K562 (cell line): ENCODE measurements around the gene MYOCD. TPM values are rescaled to one million over a fixed set of nuclear protein-coding genes. Genes with fewer than 3 reads are reported as not detected.

Experiments used
- ATAC-seq: fragments of 200-7000 bp; cut with Tn5 transposase; 3 replicates; pipeline ENCODE4 v1.9.1; 2020; ENCODE audit warnings: moderate library complexity
- BruUV-seq: library from RNA; stranded (reverse); fragments of 400-500 nt; replicated peaks from 2 replicates; lab custom pipeline; 2021; lab: Mats Ljungman, UMichigan
- CTCF ChIA-PET: fragments of 300-600 bp; formaldehyde crosslinking; extraction: SDS; loops from one replicate; lab custom pipeline; 2021; ENCODE audit warnings: low intra/inter-chr PET ratio; lab: Yijun Ruan, JAX
- POLR2A ChIA-PET: fragments of 300-600, 350-650 bp; sonication (Branson Sonifier 250); formaldehyde crosslinking; extraction: SDS; loops from one replicate; lab custom pipeline; 2021; ENCODE audit warnings: antibody characterized with exemption, inconsistent platforms; lab: Yijun Ruan, JAX
- DNase-seq, 4 experiments: peaks; one replicate each; pipeline versions ENCODE4 v3.0.0 to v3.0.0-alpha.2; 2011 to 2018; ENCODE audit warnings: low spot score in 3 of 4, mixed read lengths in 3 of 4; ENCODE audit errors: extremely low read depth in 1 of 4
- FAIRE-seq: peaks from 2 replicates; lab custom pipeline; 2011; peaks lifted over from hg19 to GRCh38; lab: Jason Lieb, UNC
- H2AFZ ChIP-seq: 2 replicates; pipeline ENCODE4 v1.6.0; 2011; ENCODE audit warnings: low read depth, low read length, control low read depth, inconsistent platforms
- H3K27ac ChIP-seq: fragments of 200-600 bp; 3 replicates; pipeline ENCODE4 v1.8.0; 2011; ENCODE audit warnings: low read depth, mild to moderate bottlenecking, control low read depth, inconsistent platforms, low read length, moderate library complexity, mixed read lengths; ENCODE audit errors: extremely low read depth
- H3K27me3 ChIP-seq, 2 experiments: fragments of 300-600 bp in 1 of 2; 2 replicates in 1 of 2; 3 replicates in 1 of 2; pipeline versions ENCODE4 v1.6.0 to v1.8.0; 2011; ENCODE audit warnings: inconsistent platforms in 2 of 2, low read length in 2 of 2, mild to moderate bottlenecking in 1 of 2, mixed read lengths in 1 of 2, moderate library complexity in 1 of 2; ENCODE audit not compliant: control insufficient read depth in 2 of 2, insufficient read depth in 2 of 2
- H3K36me3 ChIP-seq: fragments of 300-600 bp; 3 replicates; pipeline ENCODE4 v1.8.0; 2011; ENCODE audit warnings: mild to moderate bottlenecking, low read length, inconsistent platforms; ENCODE audit not compliant: control insufficient read depth, insufficient read depth
- H3K4me1 ChIP-seq, 2 experiments: fragments of 200-600 bp in 1 of 2; replicated peaks in 1 of 2; 2 replicates in 1 of 2; 3 replicates in 1 of 2; pipeline versions ENCODE4 v1.5.1 to v1.8.0; 2011; ENCODE audit warnings: inconsistent platforms in 2 of 2, low read length in 2 of 2, mild to moderate bottlenecking in 1 of 2, mixed read lengths in 1 of 2, moderate library complexity in 1 of 2; ENCODE audit not compliant: control insufficient read depth in 2 of 2, insufficient read depth in 2 of 2
- H3K4me2 ChIP-seq: 2 replicates; pipeline ENCODE4 v1.6.1; 2011; ENCODE audit warnings: low read length, control low read depth, inconsistent platforms, mixed read lengths; ENCODE audit not compliant: insufficient read depth
- H3K4me3 ChIP-seq: fragments of 200-600 bp; sonication (generic), shearing (Covaris generic); 2 replicates; pipeline ENCODE4 v1.5.1; 2016; ENCODE audit warnings: control low read depth, inconsistent platforms
- H3K79me2 ChIP-seq: fragments of 200-600 bp; 3 replicates; pipeline ENCODE4 v1.8.0; 2011; ENCODE audit warnings: low read length, inconsistent platforms; ENCODE audit not compliant: control insufficient read depth, insufficient read depth
- H3K9ac ChIP-seq, 2 experiments: 2 replicates each; pipeline versions ENCODE4 v1.6.0 to v1.6.1; 2011; ENCODE audit warnings: low read depth in 2 of 2, low read length in 2 of 2, control low read depth in 1 of 2, inconsistent platforms in 1 of 2, mild to moderate bottlenecking in 1 of 2, mixed read lengths in 1 of 2; ENCODE audit not compliant: insufficient read depth in 1 of 2
- H3K9me1 ChIP-seq: one replicate; pipeline ENCODE4 v1.6.0; 2011; ENCODE audit warnings: inconsistent platforms, mild to moderate bottlenecking, low read length, moderate library complexity; ENCODE audit not compliant: control insufficient read depth, insufficient read depth
- H3K9me3 ChIP-seq: replicated peaks from 2 replicates; pipeline ENCODE4 v1.5.1; 2011; ENCODE audit warnings: low read depth, low read length, inconsistent platforms; ENCODE audit not compliant: control insufficient read depth, insufficient read depth
- H4K20me1 ChIP-seq: replicated peaks from 2 replicates; pipeline ENCODE4 v1.6.1; 2011; ENCODE audit warnings: low read length, inconsistent platforms, mixed read lengths; ENCODE audit not compliant: control insufficient read depth, insufficient read depth
- HNRNPK ChIP-seq: fragments of 200-400 bp; formaldehyde crosslinking; IDR thresholded peaks from one replicate; pipeline ENCODE4 v1.6.1; 2018; ENCODE audit warnings: mild to moderate bottlenecking, low read depth, low read length; ENCODE audit not compliant: poor library complexity, severe bottlenecking
- NR1H2 ChIP-seq: sonication (generic); formaldehyde crosslinking; IDR thresholded peaks from 2 replicates; pipeline ENCODE4 v1.4.0; 2020; ENCODE audit warnings: mild to moderate bottlenecking, missing genetic modification reagents
- PCBP1 ChIP-seq: fragments of 200-400 bp; formaldehyde crosslinking; IDR thresholded peaks from 2 replicates; pipeline ENCODE4 v1.6.1; 2018; ENCODE audit warnings: mild to moderate bottlenecking, low read depth, low read length; ENCODE audit not compliant: poor library complexity, severe bottlenecking
- POLR2G ChIP-seq: fragments of 200-400 bp; formaldehyde crosslinking; IDR thresholded peaks from 2 replicates; pipeline ENCODE4 v1.6.1; 2017; ENCODE audit warnings: low read depth, mild to moderate bottlenecking, antibody characterized with exemption, low read length, moderate library complexity
- RBM34 ChIP-seq: fragments of 200-400 bp; formaldehyde crosslinking; IDR thresholded peaks from 2 replicates; pipeline ENCODE4 v1.6.1; 2018; ENCODE audit warnings: low read length, borderline replicate concordance; ENCODE audit not compliant: insufficient read depth
- SMARCA5 ChIP-seq: fragments of 450-650 bp; IDR thresholded peaks from 2 replicates; pipeline ENCODE4 v1.6.1; 2016
- ZNF239 ChIP-seq: fragments of 250-450 bp; sonication (Bioruptor Pico); IDR thresholded peaks from 2 replicates; pipeline ENCODE4 v1.4.0; 2020; ENCODE audit warnings: mild to moderate bottlenecking
- WGBS: fragments of 100-300 bp; shearing (Covaris generic); methylation state at CpG from one replicate; pipeline ENCODE4 v1.1.6; 2016; ENCODE audit warnings: low coverage, mixed read lengths; ENCODE audit not compliant: insufficient coverage; ENCODE audit errors: missing lambda C conversion rate; 5-methylcytosine and 5-hydroxymethylcytosine counted together
- in situ Hi-C: fragments of 300-500 bp; cut with MboI; formaldehyde crosslinking; loops from 4 replicates; pipeline ENCODE4 v1.15.0; 2018; ENCODE audit warnings: inconsistent platforms, mixed read lengths
- intact Hi-C: fragments of 100-400 bp; cut with micrococcal nuclease; formaldehyde crosslinking; loops from 2 replicates; pipeline ENCODE4 v1.14.2; 2022
- polyA plus RNA-seq, 8 experiments: library from polyadenylated mRNA; depleted of rRNA in 4 of 8; stranded (reverse) in 5 of 8; unstranded in 3 of 8; fragments of >200 nt; fragmentation: Nextera tagmentation in 2 of 8; fragmentation: Illumina TruSeq in 1 of 8; extraction: Ambion mirVana in 2 of 8; extraction: Trizol in 1 of 8; gene quantifications; 2 replicates each; pipeline versions ENCODE4 v1.2.1 to v1.2.3, GENCODE V29; 2011 to 2014; ENCODE audit warnings: inconsistent platforms in 1 of 8, missing spikeins in 1 of 8
- total RNA-seq, 7 experiments: library from RNA; depleted of rRNA in 6 of 7; stranded (reverse); fragments of >200 nt in 6 of 7; fragmentation: Illumina TruSeq in 2 of 7; extraction: Trizol in 2 of 7; gene quantifications; 2 replicates each; pipeline versions ENCODE4 v1.2.1 to v1.2.3, GENCODE V29; 2011 to 2021; ENCODE audit warnings: low replicate concordance in 1 of 7
- TF ChIP-seq, protein P1 (sequence below): sonication (generic); formaldehyde crosslinking; IDR thresholded peaks from 2 replicates; pipeline ENCODE4 v1.8.0; 2022; ENCODE audit warnings: missing genetic modification reagents, mild to moderate bottlenecking, borderline replicate concordance
- TF ChIP-seq, protein P2 (sequence below): sonication (generic); formaldehyde crosslinking; IDR thresholded peaks from 2 replicates; pipeline ENCODE4 v1.8.0; 2022; ENCODE audit warnings: mild to moderate bottlenecking, missing genetic modification reagents
- TF ChIP-seq, protein P3 (sequence below), 2 experiments: fragments of 450-650 bp; conservative IDR thresholded peaks; 2 replicates each; pipeline ENCODE4 v1.6.1; 2017; ENCODE audit warnings: mild to moderate bottlenecking in 2 of 2, moderate library complexity in 2 of 2
- TF ChIP-seq, protein P4 (sequence below): fragments of 250-450 bp; sonication (Bioruptor Pico); IDR thresholded peaks from 2 replicates; pipeline ENCODE4 v1.8.0; 2022; ENCODE audit warnings: moderate library complexity, mild to moderate bottlenecking, inconsistent platforms

MYOCD gene
- total and polyA plus RNA-seq, 9 of the 15 experiments (the other 6 are each of a cell fraction or from before 2014, with no cell fraction given): not detected

DNA sequence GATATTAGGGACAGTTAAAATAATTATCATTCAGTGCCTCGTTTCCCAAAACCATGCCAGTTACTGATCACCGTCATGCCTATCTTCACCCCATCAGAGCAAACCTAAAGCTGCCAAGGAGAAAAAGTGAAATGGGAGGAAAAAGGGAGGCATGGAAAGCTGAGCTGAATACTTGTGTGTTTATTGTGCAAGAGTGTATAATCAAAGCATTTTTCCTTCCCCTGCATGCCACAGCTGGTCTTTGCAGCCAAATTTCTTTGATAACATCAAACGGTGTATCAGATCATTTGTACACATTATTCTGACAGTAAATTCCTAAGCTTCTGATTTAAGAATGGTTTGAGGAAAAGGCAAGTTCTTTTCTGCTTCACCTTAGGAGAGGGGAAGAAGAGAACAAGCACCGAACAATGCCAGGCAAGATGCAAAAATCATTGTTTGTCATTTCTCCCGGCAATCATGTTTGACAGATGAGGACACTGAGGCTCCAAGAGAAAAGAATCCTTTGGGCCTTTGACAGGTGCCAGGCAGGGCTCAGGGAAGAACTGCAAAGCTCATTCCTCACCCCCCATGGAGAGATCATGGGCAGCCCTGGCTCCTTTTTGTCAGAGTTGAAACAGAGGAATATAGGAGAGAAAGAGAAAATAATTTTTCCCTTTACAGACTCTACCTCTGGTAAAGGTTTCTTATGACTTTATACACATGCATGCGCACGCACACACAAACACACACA is 72.2 kb downstream of the MYOCD start:
- CTCF ChIA-PET: no interaction called here
- POLR2A ChIA-PET: no interaction called here
- no peak for TF ChIP-seq RBM34
- TF ChIP-seq, protein P1, sequence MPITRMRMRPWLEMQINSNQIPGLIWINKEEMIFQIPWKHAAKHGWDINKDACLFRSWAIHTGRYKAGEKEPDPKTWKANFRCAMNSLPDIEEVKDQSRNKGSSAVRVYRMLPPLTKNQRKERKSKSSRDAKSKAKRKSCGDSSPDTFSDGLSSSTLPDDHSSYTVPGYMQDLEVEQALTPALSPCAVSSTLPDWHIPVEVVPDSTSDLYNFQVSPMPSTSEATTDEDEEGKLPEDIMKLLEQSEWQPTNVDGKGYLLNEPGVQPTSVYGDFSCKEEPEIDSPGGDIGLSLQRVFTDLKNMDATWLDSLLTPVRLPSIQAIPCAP (CRISPR knock-in tag): no peak
- no peak for TF ChIP-seq SMARCA5
- TF ChIP-seq POLR2G: no peak
- TF ChIP-seq, protein P2, sequence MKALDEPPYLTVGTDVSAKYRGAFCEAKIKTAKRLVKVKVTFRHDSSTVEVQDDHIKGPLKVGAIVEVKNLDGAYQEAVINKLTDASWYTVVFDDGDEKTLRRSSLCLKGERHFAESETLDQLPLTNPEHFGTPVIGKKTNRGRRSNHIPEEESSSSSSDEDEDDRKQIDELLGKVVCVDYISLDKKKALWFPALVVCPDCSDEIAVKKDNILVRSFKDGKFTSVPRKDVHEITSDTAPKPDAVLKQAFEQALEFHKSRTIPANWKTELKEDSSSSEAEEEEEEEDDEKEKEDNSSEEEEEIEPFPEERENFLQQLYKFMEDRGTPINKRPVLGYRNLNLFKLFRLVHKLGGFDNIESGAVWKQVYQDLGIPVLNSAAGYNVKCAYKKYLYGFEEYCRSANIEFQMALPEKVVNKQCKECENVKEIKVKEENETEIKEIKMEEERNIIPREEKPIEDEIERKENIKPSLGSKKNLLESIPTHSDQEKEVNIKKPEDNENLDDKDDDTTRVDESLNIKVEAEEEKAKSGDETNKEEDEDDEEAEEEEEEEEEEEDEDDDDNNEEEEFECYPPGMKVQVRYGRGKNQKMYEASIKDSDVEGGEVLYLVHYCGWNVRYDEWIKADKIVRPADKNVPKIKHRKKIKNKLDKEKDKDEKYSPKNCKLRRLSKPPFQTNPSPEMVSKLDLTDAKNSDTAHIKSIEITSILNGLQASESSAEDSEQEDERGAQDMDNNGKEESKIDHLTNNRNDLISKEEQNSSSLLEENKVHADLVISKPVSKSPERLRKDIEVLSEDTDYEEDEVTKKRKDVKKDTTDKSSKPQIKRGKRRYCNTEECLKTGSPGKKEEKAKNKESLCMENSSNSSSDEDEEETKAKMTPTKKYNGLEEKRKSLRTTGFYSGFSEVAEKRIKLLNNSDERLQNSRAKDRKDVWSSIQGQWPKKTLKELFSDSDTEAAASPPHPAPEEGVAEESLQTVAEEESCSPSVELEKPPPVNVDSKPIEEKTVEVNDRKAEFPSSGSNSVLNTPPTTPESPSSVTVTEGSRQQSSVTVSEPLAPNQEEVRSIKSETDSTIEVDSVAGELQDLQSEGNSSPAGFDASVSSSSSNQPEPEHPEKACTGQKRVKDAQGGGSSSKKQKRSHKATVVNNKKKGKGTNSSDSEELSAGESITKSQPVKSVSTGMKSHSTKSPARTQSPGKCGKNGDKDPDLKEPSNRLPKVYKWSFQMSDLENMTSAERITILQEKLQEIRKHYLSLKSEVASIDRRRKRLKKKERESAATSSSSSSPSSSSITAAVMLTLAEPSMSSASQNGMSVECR: no peak
- TF ChIP-seq PCBP1: no peak
- TF ChIP-seq ZNF239 (CRISPR knock-in tag): no peak
- TF ChIP-seq, protein P3, sequence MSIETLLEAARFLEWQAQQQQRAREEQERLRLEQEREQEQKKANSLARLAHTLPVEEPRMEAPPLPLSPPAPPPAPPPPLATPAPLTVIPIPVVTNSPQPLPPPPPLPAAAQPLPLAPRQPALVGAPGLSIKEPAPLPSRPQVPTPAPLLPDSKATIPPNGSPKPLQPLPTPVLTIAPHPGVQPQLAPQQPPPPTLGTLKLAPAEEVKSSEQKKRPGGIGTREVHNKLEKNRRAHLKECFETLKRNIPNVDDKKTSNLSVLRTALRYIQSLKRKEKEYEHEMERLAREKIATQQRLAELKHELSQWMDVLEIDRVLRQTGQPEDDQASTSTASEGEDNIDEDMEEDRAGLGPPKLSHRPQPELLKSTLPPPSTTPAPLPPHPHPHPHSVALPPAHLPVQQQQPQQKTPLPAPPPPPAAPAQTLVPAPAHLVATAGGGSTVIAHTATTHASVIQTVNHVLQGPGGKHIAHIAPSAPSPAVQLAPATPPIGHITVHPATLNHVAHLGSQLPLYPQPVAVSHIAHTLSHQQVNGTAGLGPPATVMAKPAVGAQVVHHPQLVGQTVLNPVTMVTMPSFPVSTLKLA (conservative IDR thresholded peaks at IDR 0.05): no peak
- TF ChIP-seq, protein P4, sequence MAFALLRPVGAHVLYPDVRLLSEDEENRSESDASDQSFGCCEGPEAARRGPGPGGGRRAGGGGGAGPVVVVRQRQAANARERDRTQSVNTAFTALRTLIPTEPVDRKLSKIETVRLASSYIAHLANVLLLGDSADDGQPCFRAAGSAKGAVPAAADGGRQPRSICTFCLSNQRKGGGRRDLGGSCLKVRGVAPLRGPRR (CRISPR knock-in tag): no peak
- TF ChIP-seq HNRNPK: no peak
- no peak for TF ChIP-seq NR1H2 (CRISPR knock-in tag)

More for the DNA sequence above, 72.2 kb downstream of the MYOCD start:
- no peaks in the 10 kb centered on the region for H3K36me3 ChIP-seq
- WGBS: 13% methylated on average over 6 of the region's 7 CpGs
- no peaks in the 10 kb centered on the region for H3K79me2 ChIP-seq
- H3K27ac ChIP-seq: no peak overlapping the region
- no TSS peak for BruUV-seq
- no peaks in the 10 kb centered on the region for H3K9me1 ChIP-seq
- H3K9ac ChIP-seq: no peak overlapping the region
- no peak overlapping the region for H2AFZ ChIP-seq
- intact Hi-C loops (no loop called here), in situ Hi-C loops (no loop called here)
- H3K27me3 ChIP-seq: peaks cover 2 to 5% of the 10 kb centered on the region in 2 experiments; a peak in 2 of 5 replicates
- ATAC-seq (no peak), FAIRE-seq (no peak), DNase-seq (no peak)
- H3K9me3 ChIP-seq: no peaks in the 10 kb centered on the region
- H3K4me1 ChIP-seq: no peaks in the 10 kb centered on the region
- no peaks in the 10 kb centered on the region for H4K20me1 ChIP-seq
- H3K4me3 ChIP-seq: no peak overlapping the region
- no peak overlapping the region for H3K4me2 ChIP-seq
